Ascending aorta (tissue), 2 donors: ENCODE data around the gene SH3BP2. TPM values are rescaled to one million over a fixed set of nuclear protein-coding genes. Genes with fewer than 3 reads are reported as not detected.

Experiments used
- DNase-seq, 2 donors: peaks; one replicate each; pipeline ENCODE4 v3.0.0-alpha.2; 2019; ENCODE audit warnings: low spot score in 2 of 2
- H3K27ac ChIP-seq, 2 donors: fragments of 200-600 bp; sonication (generic); one replicate each; pipeline ENCODE4 v1.5.1; 2016 to 2017; ENCODE audit warnings: mild to moderate bottlenecking in 1 of 2
- H3K27me3 ChIP-seq: fragments of 200-600 bp; sonication (generic); one replicate; pipeline ENCODE4 v1.5.1; 2017
- H3K36me3 ChIP-seq, 2 donors: fragments of 200-600 bp; sonication (generic); one replicate each; pipeline ENCODE4 v1.5.1; 2016
- H3K4me1 ChIP-seq, 2 donors: fragments of 200-600 bp; sonication (generic); one replicate each; pipeline ENCODE4 v1.5.1; 2016 to 2017; ENCODE audit warnings: mild to moderate bottlenecking in 1 of 2
- H3K4me3 ChIP-seq, 2 donors: fragments of 200-600 bp; sonication (generic); one replicate each; pipeline ENCODE4 v1.5.1; 2016 to 2017; ENCODE audit warnings: mild to moderate bottlenecking in 1 of 2
- H3K9me3 ChIP-seq, 2 donors: fragments of 200-600 bp; sonication (generic); one replicate each; pipeline ENCODE4 v1.5.1; 2016
- intact Hi-C: fragments of 100-400 bp; cut with DNase I; formaldehyde crosslinking; loops from one replicate; pipeline ENCODE4 v1.15.1; 2023
- total RNA-seq: library from RNA; depleted of rRNA; stranded (reverse); fragments of >200 nt; gene quantifications from one replicate; pipeline ENCODE4 v1.1.0, GENCODE V29; 2016
- TF ChIP-seq, protein P1 (sequence below), 3 experiments: fragments of 200-600 bp in 2 of 3; fragments of 450-650 bp in 1 of 3; sonication (generic) in 2 of 3; IDR thresholded peaks; one replicate each; pipeline ENCODE4 v1.5.1; 2016 to 2019; ENCODE audit warnings: antibody characterized with exemption in 3 of 3, mild to moderate bottlenecking in 1 of 3, moderate library complexity in 1 of 3

The SH3BP2 gene
- total RNA-seq, 1 donor from 2014 or later = 70.6 TPM

DNA sequence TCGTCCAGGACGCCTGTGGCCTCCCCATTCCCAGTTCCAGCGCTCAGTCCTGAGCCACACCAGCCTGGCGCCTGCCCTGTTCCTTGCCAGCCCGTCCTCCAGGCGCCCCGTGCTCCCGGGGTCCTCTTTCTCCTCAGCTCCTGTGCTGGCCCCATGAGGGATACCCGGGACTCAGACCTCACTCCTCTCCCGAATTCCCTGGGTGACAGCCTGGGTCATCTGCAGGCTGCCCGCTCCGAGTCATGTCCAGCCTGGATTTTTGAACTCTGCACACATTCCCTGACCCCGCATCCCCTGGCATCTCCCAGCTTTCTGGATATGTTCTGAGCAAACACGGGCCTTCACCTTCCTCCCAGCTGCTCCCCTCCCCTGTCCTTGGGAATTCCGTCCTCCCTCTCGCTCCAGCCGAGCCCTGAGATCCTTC, 35.9 kb downstream of the SH3BP2 start:
- intact Hi-C loops = no loop called here
- Histone ChIP-seq H3K4me3 (no peak overlapping the region), H3K27ac (no peak overlapping the region), H3K36me3 (peaks cover 8 to 21% of the 10 kb centered on the region in 2 donors), H3K27me3 (no peaks in the 10 kb centered on the region), H3K4me1 (no peaks in the 10 kb centered on the region), H3K9me3 (no peaks in the 10 kb centered on the region)
- TF ChIP-seq, protein P1, sequence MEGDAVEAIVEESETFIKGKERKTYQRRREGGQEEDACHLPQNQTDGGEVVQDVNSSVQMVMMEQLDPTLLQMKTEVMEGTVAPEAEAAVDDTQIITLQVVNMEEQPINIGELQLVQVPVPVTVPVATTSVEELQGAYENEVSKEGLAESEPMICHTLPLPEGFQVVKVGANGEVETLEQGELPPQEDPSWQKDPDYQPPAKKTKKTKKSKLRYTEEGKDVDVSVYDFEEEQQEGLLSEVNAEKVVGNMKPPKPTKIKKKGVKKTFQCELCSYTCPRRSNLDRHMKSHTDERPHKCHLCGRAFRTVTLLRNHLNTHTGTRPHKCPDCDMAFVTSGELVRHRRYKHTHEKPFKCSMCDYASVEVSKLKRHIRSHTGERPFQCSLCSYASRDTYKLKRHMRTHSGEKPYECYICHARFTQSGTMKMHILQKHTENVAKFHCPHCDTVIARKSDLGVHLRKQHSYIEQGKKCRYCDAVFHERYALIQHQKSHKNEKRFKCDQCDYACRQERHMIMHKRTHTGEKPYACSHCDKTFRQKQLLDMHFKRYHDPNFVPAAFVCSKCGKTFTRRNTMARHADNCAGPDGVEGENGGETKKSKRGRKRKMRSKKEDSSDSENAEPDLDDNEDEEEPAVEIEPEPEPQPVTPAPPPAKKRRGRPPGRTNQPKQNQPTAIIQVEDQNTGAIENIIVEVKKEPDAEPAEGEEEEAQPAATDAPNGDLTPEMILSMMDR (IDR thresholded peaks at IDR 0.05) = no peak
- peak in 1 of 2 donors; percentile 44 for DNase-seq

DNA sequence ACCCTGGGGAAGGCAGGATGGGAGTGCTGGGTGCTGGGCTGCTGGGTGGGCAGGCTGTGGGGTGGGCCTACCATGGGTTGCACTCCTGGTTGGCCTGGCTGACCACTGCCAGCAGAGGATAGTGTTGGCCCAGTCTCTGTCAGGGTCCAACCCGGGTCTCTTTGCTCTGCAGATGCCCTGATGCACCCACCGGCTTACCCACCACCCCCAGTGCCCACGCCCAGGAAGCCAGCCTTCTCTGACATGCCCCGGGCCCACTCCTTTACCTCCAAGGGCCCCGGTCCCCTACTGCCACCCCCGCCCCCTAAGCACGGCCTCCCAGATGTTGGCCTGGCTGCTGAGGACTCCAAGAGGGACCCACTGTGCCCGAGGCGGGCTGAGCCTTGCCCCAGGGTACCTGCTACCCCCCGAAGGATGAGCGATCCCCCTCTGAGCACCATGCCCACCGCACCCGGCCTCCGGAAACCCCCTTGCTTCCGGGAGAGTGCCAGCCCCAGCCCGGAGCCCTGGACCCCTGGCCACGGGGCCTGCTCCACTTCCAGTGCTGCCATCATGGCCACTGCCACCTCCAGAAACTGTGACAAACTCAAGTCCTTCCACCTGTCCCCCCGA, 36.5 kb downstream of the SH3BP2 start:
- H3K4me1 ChIP-seq = no peaks in the 10 kb centered on the region

DNA sequence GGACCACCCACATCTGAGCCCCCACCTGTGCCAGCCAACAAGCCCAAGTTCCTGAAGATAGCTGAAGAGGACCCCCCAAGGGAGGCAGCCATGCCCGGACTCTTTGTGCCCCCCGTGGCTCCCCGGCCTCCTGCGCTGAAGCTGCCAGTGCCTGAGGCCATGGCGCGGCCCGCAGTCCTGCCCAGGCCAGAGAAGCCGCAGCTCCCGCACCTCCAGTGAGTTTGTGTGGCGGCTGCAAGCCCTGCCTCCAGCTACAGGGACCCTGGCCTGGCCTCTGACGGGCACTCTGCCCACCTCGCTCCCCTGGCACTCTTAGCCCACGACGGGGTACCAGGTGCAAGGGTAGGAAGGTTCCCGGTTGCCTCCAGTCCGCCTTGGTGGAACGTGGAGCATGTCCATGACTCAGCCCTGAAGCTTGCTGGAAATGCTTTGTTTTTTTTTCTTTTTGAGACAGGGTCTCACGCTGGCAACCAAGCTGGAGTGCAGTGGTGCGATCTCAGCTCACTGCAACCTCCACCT, 37.1 kb downstream of the SH3BP2 start:
- intact Hi-C loops = no loop called here
- TF ChIP-seq, protein P1 (IDR thresholded peaks at IDR 0.05) = no peak
- DNase-seq = peak in 1 of 2 donors; percentile 58
- Histone ChIP-seq H3K36me3 (peaks cover 8 to 21% of the 10 kb centered on the region in 2 donors), H3K27me3 (no peaks in the 10 kb centered on the region), H3K27ac (no peak overlapping the region), H3K9me3 (no peaks in the 10 kb centered on the region), H3K4me3 (no peak overlapping the region), H3K4me1 (no peaks in the 10 kb centered on the region)

More for the DNA sequence above, 36.5 kb downstream of the SH3BP2 start:
- Histone ChIP-seq H3K9me3 (no peaks in the 10 kb centered on the region), H3K36me3 (peaks cover 8 to 21% of the 10 kb centered on the region in 2 donors), H3K4me3 (no peak overlapping the region), H3K27me3 (no peaks in the 10 kb centered on the region), H3K27ac (no peak overlapping the region)
- TF ChIP-seq, protein P1 (IDR thresholded peaks at IDR 0.05) = no peak
- intact Hi-C loops = no loop called here
- peak in 1 of 2 donors; percentile 52 for DNase-seq

DNA sequence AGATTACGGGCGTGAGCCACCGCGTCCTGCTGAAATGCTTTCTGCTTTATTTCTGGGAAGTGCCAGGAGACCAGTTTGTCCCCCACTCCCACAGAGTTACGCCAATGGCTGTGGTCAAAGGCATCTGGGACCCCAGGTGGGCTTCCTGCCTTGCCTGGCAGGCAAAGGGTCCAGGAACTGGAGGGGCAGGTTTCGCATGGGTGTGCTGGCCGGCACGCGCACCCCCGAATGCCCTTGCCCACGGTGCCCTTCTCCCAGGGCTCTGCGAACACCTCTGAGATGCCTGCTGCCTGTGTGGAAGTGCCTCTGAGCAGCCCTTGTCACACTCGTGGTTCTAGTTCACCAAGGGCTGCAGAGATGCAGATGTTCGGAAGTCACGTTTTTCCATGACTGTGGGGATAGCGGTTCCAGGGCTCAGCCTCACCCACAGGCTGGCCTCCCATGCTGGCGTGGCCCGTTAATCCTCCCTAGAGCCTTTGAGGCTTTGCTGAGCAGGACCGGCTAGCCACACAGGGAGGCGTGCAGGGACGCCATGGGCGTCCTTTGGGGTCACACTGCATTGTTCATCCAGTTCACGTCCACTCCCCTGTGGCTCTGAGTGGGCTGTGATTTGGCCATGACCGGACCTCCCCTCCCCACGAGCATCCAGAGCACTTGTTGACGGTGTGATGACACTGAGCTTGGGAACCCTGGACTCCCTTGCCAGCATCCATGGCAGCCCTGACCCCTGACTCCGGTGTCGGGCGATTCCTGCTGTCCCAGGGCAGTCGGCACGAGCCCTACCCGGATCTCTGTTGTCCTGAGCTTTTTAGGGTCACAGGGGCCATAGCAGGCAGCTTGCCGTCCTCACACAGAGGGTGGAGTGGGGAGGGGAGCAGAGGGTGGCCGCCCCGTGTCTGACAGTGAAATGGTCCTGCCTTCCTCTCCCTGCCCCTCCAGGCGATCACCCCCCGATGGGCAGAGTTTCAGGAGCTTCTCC, 38.0 kb downstream of the SH3BP2 start:
- Histone ChIP-seq H3K36me3 (peaks cover 8 to 21% of the 10 kb centered on the region in 2 donors), H3K4me1 (no peaks in the 10 kb centered on the region), H3K9me3 (no peaks in the 10 kb centered on the region), H3K4me3 (no peak overlapping the region), H3K27me3 (no peaks in the 10 kb centered on the region), H3K27ac (no peak overlapping the region)
- intact Hi-C loops = no loop called here
- TF ChIP-seq, protein P1 (IDR thresholded peaks at IDR 0.05) = no peak
- DNase-seq = peak in 1 of 2 donors; percentile 61

DNA sequence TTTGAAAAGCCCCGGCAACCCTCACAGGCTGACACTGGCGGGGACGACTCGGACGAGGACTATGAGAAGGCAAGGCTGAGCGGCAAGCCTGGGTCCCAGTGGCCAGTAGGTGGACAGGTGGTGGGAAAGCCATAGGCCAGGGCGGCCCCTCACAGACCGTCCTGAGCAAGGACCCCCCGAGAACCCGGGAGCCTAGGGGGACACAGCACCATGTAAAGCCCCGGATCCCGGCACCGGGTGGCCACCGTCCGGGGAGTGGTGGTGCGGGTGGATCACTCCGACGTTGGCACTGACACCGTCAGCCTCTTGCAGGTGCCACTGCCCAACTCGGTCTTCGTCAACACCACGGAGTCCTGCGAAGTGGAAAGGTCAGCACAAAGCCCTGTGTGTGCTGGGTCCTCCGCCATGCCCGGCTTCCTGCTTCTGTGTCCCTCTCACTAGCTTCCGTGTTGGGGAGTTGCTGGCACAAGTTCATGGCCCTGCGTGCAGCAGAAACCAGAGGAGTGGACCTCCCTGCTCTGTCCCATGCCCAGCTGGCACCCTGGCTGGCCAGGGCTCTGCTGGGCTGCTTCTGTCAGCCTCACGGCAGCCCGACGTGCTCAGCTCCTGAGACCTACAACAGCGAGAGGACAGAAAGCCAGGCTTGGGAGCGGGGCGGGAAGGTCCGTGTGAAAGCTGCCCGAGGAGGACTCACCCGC, 38.9 kb downstream of the SH3BP2 start:
- intact Hi-C loops = no loop called here
- TF ChIP-seq, protein P1 (IDR thresholded peaks at IDR 0.05) = no peak
- Histone ChIP-seq H3K4me1 (no peaks in the 10 kb centered on the region), H3K27ac (no peak overlapping the region), H3K9me3 (no peaks in the 10 kb centered on the region), H3K4me3 (no peak overlapping the region), H3K36me3 (peaks cover 8 to 21% of the 10 kb centered on the region in 2 donors), H3K27me3 (no peaks in the 10 kb centered on the region)
- peak in 1 of 2 donors; percentile 62 for DNase-seq
